ENCODE data around the gene FGG.

FGG gene

DNA sequence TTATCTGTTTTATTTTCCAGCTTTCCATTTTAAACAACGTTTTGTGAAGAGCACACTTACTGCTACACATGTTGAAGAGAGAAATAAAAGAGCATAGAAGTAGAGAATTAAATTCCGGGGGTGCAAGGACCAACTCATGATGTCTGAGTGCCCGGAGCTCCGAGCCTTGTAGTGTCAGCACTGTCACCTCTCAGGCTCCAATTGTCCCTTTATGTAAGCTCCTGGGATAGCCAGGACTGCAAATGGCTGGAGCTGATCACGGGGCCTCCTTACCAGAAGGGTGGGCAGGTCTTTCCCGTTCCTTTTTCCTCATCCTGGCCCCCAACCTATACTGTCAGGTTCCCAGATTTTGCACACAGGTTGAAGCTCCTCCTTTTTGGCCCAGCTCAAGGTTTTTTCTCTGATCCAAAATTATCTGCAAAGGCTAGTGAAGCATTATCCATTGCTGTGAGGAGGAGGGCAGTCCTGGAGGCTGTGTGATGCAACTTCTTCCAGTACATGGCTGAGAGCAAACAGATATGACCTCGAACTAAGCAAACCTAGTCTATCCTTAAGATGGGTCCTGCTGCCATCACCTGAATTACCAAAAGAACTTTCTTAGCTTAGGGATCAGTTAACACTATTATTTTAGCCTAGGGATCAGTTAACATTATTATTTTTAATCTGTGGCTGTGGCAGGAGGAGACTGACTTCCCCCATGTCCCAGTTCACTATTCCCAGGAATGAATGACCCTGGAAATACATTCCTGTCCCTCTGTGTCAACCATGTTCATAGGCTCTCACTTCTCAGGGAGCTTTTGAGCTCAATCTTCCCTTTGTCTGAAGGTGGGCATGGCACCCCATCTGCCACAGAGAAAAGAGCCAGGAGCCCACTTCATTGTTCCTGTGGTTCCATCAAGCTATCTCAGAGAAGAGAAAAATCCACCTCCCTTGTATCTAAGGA lies at the start of gene FGG:
Gene FGG (minus strand): TSS at position 185 of the 943 bp plus-strand sequence. CDS start 47 bp downstream, at position 138.
- no peak for DNase-seq (ENCODE audit: low read depth in 2 of 2)

DNA sequence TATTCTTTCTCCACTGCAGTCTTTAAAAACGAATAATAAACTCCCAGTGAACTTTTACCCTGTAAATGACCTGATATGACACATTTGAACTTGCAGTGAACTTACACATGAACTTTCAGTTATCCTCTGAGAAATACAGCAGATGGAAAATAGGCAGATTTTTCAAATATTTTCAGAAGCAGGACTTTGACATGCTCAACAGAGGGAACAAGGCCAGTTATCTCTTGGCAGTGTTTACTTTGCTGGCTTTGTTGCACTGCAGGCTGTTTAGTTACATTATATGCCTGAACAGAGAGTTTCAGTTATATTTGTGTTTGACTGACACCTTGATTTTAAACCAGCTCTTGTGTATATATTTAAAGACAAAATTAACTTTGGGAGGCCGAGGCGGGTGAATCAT lies 47.6 kb upstream of the FGG start:
- DNase-seq (ENCODE audit: low read depth in 2 of 2) = no peak

DNA sequence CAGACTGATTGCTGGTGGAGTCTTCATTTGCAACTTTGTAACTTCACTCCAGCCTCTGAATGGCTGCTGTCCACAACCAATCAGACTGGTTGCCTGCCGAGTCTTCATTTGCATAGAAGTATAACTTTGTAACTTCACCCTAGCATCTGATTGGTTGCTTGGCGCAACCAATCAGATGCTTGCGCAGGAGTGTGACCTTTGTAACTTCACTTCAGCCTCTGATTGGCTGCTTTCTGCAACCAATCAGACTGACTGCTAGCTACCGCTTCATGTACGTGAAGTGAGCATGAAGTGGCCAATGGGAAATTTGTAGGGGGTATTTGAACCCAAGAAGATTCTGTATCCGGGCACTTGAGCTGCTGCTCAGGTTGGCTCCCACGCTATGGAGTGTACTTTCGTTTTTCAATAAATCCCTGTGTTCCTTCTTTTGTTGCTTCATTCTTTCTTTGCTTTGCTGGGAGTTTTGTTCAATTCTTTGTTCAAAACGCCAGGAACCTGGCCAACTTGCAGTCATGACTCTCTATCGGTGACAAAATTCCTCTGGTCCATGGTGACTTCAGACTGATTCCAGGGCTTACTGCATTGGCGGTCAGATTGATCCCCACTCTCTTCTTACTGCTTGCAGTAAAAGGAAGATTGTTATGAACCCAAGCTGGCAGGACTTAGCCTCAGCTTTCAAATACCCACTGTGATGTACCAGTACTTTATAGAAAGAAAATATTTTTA lies 46.4 kb upstream of the FGG start:
- no peak for DNase-seq (ENCODE audit: low read depth in 2 of 2)

DNA sequence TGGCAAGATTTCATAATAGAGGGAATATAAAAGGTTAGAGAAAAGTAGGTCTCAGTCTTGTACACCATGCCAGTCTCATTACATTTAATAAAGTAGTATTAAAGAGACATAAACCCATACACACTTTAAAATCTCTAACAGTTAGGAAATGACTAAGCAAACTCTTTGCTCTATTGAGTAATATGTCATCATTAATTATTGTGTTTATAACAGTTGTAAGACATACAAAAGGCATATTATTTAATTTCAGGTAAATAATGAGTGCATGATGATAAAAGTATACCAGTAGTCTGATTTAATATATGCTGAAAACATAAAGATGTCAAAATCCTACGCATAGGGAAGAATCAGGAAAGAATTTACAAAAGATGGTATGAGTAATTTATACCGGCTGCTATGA lies 31.0 kb upstream of the FGG start:
- no peak for DNase-seq (ENCODE audit: low read depth in 2 of 2)

DNA sequence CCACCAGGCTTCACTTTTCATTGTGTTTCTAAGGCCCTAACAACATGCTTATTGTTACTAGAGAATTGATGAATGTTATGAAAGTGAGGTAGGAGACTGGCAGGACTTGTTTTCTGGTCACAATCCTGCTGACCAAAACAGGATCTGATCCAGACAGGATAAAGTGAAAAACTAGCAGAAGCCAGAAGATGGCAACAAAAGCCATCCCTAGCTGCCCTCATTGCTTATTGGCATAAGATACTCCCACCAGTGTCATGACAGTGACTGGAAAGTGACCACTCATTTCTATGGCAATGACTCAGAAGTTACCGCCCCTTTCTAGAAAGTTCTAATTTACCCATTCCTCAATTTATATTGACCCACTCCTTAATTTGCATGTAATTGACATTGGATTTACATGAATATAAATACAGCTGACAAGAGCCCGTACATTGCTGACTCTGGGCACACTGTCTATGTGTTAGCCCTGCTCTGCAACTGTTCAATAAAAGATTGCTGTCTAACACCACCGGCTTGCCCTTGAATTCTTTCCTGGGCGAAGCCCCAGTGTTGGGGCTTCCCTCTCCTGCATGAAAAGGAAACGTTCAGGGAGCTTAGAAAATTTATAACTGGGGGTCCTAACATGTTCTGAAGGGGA lies 30.0 kb upstream of the FGG start:
- no peak for DNase-seq (ENCODE audit: low read depth in 2 of 2)

DNA sequence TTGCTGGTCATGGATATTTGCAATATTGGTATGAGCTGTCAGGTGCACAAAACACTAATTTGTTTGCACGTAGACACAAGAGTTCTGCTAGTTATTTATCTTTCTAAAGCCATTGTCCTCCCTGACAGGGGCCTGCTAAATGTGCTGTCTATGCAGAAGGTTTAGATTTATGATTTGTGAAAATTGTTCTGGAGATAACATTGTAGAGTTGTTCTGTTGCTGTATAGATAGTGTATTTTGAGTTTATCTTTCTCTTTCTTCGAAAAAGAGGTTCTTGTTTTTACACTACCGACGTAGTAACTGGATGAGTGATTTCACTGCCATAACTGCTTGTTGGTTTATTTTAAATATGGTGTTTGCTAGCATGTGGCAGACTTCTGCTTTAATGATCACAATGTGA lies 28.5 kb upstream of the FGG start:
- DNase-seq (ENCODE audit: low read depth in 2 of 2) = no peak

DNA sequence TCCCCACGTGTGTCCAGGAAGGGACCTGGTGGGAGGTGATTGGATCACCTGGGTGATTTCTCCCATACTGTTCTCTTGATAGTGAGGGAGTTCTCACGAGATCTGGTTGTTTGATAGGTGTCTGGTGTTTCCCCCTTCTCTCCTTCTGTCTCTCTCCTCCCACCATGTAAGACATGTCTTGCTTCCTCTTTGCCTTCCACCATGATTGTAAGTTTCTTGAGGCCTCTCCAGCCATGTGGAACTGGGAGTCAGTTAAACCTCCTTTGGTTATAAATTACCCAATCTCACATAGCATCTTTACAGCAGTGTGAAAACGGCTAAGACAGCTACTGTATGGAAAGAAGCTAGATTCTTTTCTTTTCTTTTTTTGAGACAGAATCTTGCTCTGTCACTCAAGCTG lies 21.6 kb upstream of the FGG start:
- DNase-seq (ENCODE audit: low read depth in 2 of 2) = no peak

DNA sequence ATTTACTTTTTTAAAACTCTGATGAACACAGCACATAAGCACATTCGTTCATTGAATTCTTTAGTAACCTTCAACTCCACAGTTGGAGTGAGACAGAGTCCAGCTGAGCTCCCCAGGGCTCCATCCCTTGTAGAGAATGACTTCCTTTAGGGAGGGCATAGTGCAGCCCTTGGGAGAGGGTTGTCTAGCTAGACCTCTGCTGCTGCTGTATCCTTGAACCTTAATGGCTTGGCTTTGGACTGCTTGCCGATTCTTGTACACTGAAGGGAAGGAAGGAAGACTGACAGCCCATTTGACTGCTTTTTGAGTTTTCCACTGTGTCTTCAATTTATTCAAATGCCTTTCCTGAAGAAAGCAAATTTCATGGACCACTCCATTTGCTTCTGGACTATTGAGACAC lies 19.4 kb upstream of the FGG start:
- DNase-seq (ENCODE audit: low read depth in 2 of 2) = no peak

DNA sequence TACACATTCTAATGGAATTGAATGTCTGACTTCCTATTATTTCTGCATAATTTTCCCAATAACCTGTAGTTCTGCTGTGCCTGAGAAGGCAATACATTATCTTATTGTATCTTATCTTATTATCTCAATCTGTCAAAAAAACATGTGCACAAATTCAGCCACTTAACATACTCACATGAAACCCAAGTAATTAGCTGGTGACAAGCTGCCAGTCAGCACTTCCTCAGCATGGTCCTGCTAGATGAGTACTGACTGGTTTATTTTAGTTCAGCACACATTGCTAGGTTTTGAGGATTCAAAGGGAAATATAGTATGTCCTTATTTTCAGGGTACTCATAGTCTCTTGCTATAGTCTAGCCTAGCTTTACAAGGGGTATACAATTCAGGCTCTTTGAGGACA lies 17.9 kb upstream of the FGG start:
- DNase-seq (ENCODE audit: low read depth in 2 of 2) = no peak

DNA sequence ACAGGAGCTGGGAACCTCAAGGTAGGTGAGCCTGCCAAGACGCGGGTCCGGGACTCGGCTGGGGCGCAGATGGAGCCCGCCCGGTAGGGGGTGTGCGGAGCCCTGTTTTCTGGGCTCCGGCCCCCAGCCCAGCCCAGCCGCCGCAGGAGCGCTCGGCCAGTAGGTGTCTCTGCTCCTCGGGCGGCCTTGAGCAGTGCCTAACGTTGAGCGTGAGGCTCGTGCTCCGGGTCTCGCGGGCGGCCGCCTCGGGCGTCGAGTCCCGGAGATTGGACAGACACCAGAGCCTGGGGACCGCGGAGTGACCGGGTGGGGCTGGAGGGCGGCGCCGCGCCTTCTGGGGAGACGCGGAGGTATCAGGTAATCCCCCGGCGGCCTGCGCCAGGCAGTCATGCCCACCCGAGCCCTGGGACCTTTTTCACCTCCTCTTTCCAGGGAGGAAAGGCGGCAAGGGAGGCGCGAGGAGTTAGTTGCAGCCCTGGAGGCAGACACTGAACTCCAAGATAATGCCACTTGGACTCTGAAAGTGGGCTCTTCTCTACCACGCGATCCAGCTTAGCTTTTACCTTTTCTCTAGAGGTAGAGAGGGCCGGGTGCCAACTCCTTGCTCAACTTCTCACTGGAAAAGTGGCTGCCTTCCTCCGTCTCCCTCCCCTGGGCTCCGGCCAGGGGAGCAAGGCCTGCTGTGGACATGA lies 14.5 kb upstream of the FGG start:
- peak; percentile 7 to 14 for DNase-seq (ENCODE audit: low read depth in 2 of 2)

DNA sequence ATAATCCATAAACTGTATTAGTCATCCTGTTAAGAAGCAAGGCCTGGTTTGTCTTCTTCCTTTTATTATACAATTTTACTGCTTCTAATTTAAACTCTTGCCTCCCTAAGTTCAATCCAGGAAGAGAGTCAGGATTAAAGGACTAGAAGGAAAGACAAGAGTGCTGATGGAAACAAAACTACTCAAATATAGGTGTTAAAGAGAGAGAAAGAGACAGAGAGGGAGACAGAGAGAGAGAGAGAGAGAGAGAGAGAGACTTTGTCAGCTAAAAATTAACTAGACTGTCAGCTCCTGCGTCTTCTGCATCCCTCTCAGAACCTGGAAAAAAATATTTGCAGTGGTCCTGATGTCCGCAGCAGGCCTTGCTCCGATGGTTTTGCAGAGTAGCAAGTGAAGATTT lies 13.5 kb upstream of the FGG start:
- no peak for DNase-seq (ENCODE audit: low read depth in 2 of 2)

DNA sequence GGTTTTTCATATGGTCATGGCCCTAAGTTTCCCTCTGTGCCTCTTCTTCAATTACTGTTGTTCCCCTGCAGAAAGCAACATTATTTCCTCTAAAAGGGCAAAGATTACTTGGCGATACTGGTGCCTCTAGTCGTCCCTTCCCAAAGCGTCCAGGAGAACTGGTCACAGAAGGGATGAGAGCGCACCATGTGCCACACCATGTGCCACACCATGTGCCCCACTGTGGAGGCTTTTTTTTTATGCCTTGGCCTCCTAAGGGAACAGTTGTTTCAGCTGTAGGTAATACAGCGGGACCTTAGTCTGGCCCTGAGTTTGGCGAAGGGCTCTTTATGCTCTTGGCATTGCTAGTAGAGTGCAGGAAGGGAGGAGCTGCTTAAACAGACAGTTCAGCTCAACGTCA lies 11.5 kb upstream of the FGG start:
- DNase-seq (ENCODE audit: low read depth in 2 of 2) = no peak

DNA sequence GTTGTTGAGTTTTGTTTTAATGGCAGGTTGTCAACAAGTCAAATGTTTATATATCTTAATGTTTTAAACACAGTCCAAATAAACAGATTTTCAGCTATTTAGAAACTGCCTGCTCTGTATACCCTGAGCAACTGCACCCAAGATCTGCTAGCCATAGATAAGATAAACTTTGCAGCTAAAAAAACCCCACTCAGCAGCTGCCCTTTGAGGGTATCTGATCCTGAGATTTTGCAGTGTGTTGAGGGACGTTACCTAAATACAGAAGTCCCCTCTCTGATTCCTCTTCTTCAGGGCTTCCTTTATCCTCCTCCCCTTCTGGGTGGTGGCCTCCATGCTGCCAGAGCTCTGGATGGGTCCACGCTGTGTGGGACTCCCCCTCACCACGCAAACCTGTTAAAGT lies 11.0 kb upstream of the FGG start:
- DNase-seq (ENCODE audit: low read depth in 2 of 2) = no peak

DNA sequence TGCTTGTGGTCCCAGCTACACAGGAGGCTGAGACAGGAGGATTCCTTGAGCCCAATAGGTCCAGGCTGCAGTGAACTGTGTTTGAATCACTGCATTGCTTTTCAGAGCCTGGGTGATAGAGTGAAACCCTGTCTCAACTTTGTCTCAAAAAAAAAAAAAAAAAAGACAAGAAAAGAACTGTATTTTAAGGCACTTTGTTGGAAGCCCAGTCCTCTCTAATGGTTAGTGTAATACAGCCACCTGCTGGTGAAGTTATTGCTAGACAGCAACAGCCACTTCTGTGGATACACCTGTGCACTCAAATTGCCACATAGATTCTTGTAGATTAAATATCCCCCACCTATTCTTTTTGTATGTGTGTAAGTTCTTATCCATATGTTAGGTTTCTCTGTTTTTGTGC lies 10.1 kb upstream of the FGG start:
- peak; percentile 4 to 8 for DNase-seq (ENCODE audit: low read depth in 2 of 2)

DNA sequence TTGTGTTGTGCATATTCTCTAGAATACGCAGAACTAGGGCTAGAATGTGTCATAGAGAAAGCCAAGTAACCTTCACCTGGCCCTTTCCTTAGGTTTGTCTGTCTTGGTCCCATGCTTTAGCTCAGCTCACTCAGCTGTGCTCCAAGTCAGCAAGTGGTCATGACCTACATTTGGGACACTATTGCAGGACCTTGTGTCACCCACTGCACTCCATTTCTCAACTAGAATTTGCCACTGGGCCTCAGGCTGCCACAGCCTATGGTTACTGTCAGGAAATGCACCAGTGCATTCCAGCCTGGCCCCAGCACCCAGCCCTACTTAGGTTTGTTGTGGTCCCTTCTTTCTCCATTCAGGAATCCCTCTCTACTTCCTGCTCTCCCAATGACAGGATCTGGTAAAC lies 7.7 kb upstream of the FGG start:
- DNase-seq (ENCODE audit: low read depth in 2 of 2) = no peak

DNA sequence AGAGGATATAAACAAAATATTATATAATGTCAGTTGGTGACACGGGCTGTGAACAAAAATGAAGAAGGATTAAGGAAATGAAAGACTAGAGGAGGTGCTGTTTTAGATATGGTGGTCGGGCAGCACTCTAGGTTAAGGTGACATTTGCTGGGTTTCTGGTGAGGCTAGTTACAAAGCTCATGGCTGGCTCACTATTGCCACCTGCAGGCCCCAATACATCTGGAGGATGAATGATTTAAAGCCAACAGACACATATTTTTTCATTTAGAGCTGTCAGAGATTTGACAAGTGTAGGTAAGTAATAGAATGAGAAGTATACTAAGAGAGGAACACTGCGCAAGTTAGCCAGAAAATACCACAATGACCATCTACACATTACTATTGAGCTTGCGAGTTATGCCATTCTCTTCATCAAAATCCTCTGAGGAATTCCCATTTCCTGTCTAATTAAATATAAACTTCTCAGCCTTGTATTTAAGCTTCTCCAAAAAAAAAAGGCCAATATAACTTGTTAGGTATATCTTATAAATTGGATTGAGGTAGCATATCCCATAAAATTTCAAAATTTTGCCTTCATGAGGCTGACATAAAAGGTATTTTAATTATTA lies 6.4 kb upstream of the FGG start:
- peak; percentile 5 for DNase-seq (ENCODE audit: low read depth in 2 of 2)

DNA sequence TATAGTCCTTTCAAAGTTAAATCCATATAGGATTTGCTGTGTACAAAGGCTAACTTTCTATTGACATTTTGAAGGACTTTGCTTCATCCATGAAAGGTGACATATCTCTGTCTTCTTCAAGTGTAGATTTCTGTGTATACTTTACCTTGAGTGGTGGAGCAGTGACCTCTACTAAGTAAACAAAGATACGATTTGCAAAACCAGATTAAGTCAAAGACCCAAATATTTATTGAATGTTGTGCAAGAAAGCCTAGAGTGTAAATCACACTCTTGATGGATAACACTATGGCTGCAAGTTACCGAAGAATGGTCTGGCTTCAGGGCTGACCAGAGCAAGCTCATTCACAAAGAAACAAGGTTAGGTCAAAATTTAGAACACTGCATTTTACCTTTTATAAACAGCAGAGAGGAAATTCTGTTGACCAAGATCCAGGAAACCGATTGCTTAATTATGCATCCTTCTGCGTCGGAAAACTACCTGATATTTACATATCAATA lies 5.4 kb upstream of the FGG start:
- DNase-seq (ENCODE audit: low read depth in 2 of 2) = no peak

DNA sequence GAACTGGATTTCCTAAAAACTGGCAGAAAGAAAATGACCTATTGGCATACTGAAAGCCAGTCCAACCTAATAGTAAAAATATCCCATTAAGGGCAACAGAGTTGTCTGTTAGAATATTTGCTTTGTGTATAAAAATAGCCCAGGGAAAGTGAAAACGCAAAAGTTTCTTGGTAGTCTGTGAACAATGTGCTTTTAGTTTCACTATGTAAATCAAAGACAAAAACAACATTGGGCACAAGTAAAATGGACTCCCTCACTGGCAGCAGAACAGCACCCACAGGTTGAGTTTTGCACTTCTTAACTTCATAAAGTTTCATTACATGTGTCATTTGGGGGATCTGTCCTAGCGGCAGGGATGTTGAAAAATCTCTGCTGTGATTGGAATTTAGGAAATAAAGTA lies 4.3 kb upstream of the FGG start:
- DNase-seq (ENCODE audit: low read depth in 2 of 2) = no peak

DNA sequence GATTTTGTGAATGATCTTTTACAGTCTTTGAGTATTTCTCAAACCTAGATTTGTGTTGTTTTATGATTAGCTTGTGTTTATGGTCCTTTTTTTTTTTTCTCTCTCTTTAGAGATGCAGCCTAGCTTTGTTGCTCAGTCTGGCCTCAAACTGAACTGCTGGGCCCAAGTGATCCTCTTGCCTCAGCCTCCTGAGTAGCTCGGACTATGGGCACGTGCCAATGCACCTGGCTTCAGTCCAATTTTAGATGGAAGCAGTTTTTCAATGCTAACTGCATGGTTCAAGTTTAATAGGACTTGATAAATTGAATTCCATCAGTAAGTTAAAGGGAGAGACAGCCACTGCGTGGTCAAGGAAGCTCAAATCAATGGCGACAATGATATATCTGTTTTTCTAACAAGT lies 3.8 kb upstream of the FGG start:
- DNase-seq (ENCODE audit: low read depth in 2 of 2) = no peak

DNA sequence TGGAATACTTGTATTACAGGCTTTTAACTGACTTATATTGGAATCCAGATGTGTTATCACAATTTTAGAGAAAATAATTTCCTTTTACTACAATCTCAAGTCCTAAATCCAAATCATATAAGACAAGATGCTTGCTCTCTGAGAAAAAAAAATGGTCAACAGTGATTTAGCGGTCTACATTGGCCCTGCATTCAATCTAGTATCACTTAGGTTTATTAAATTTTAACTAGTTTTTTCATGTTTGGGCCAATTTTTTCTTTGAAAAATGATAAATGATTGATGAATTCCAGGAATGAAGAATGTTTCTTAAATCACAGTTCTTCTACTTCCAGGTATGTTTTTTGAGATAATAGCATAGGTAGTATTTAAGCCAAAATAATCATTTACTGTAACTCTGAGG lies 2.8 kb upstream of the FGG start:
- DNase-seq (ENCODE audit: low read depth in 2 of 2) = no peak

DNA sequence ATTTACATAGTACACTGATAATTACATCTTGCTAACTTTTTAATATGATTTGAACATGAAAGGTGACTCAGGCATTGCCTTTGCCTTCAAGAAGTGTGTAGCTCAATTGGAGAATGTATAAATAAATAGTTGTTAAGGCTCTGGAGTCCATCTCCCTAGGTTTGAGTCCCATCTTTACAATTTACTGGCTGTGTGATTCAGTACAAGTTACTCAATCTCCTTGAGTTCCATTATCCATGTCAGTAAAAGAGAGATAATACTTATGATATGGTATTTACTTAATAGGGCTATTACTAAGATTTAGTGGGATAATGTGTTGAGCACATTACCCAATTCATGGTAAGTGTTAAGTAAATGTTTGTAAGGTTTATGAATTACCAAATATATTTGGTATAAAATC lies 1.9 kb upstream of the FGG start:
- DNase-seq (ENCODE audit: low read depth in 2 of 2) = no peak

DNA sequence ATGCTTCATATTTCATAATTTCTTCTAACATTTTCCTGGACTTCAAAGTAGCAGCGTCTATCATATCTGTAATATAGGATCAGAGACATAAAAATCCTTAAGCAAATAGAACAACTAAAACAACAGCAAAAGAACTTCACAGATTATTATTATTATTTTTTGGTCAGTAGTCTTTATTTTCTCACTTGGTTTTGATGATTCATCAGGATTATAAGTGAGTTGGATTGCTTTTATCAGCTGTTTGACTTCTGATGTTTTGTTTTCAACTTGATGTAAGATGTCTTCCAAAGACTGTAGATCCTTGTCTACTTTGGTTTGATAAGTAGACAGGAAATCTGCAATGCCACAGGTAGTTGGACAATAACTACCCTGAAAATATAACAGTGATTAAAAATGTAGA lies 623 bp downstream of the FGG start:
- DNase-seq (ENCODE audit: low read depth in 2 of 2) = no peak

Measured in fibroblast of skin of left quadriceps (primary cell).